ENCODE measurements around the gene SFMBT2.

DNA sequence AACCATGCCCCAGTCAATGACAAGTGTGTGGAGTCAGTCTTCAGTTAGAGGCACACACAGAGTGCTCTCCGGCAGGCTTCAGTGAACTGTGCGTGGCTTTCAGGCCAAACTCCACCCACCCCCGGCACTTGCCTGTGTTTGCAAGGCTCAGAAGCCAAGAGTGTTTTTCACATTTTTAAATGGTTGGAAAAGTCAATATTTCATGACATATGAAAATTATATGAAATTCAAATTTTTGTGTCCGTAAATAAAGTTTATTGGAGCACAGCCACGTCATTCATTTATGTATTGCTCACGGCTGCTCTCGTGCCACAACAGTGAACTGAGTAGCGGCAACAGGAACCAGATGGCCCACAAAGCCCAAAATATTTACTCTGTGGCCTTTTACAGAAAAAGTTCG lies 104.7 kb downstream of the SFMBT2 start:
- TF ChIP-seq, protein P1, sequence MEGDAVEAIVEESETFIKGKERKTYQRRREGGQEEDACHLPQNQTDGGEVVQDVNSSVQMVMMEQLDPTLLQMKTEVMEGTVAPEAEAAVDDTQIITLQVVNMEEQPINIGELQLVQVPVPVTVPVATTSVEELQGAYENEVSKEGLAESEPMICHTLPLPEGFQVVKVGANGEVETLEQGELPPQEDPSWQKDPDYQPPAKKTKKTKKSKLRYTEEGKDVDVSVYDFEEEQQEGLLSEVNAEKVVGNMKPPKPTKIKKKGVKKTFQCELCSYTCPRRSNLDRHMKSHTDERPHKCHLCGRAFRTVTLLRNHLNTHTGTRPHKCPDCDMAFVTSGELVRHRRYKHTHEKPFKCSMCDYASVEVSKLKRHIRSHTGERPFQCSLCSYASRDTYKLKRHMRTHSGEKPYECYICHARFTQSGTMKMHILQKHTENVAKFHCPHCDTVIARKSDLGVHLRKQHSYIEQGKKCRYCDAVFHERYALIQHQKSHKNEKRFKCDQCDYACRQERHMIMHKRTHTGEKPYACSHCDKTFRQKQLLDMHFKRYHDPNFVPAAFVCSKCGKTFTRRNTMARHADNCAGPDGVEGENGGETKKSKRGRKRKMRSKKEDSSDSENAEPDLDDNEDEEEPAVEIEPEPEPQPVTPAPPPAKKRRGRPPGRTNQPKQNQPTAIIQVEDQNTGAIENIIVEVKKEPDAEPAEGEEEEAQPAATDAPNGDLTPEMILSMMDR (IDR thresholded peaks at IDR 0.05), result no peak
- TF ChIP-seq ZFX (IDR thresholded peaks at IDR 0.05; ENCODE audit: borderline replicate concordance), result no peak
